GM03348 (cell line): Measurements from ENCODE around the gene DLL3.

Experiments used
- DNase-seq: peaks from one replicate; pipeline ENCODE4 v3.0.0; 2012; ENCODE audit warnings: low spot score

Gene DLL3

GRCh38 chr19:39516270-39516669 is 17.5 kb downstream of the DLL3 start:
- DNase-seq, result no peak

- no peak for DNase-seq
Observed at GRCh38 chr19:39517432-39517831, 18.7 kb downstream of the DLL3 start.

DNA sequence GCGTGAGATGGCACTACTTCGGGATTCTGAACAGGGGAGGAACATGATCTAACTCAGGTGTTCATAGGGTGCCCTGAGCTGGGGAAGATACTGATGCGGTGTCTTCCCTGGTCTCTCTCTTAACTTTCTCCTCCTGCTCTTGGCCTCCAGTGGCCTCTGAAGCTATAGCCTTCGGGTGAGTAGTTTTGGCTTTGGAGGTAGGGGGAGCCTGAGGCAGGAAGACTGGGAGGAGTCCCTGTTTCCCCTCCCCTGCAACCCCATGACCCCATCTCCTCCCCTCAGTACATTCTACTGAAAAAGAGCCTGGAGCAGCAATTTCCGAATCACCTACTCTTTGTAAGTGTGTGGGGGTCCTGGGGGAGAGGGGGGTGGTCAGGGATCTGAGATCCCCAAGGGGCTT is 19.7 kb downstream of the DLL3 start:
- no peak for DNase-seq

- DNase-seq, result no peak
Observed at GRCh38 chr19:39518975-39519374, 20.2 kb downstream of the DLL3 start.

- DNase-seq, result no peak
Observed at GRCh38 chr19:39520541-39521484, 22.1 kb downstream of the DLL3 start.

- no peak for DNase-seq
Observed at GRCh38 chr19:39524495-39524894, 25.7 kb downstream of the DLL3 start.

- DNase-seq, result no peak
Observed at GRCh38 chr19:39525205-39525604, 26.5 kb downstream of the DLL3 start.

GRCh38 chr19:39531834-39532232 is 33.1 kb downstream of the DLL3 start:
- no peak for DNase-seq

DNA sequence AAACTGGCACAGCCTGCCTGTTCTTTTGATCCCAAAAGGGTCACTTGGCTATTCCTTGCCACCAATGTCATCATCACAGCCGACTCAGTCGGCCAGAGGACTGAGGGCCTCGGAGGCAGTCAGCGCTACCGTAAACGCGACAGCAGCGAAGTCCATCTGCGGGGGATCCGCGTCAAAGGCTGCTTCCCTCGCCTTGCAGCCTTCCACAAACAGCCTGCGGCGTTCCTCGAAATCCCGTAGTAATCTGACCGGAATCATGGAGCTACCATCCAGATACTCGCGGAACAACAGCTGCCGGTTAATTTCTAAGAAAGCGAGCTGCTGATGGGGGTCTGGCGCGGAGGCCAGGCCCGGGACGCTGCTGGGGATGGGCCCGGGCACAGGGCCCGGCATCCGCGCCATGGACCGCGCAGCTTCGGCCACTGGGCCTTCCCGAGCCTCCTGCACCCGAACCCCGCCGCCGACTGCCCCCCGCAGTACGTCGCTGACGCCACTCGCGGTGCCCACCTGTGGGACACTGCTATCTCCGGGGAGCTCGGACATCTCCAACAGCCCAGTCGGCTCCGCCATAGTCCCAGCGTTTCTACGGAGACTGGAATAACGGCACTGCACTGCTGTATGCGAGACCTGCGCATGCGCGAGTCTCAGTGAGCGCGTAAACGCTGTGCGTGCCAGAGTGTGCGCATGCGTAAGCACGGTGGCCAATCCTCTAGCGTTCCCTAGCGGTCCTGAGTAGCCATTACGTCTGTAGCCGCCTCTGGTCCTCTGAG is 33.7 kb downstream of the DLL3 start, which contains the start of gene EID2B:
TSS of gene EID2B (minus strand) at position 620 of the 770 bp plus-strand sequence. CDS start at position 570, 50 bp downstream.
- peak; percentile 98 for DNase-seq

DNA sequence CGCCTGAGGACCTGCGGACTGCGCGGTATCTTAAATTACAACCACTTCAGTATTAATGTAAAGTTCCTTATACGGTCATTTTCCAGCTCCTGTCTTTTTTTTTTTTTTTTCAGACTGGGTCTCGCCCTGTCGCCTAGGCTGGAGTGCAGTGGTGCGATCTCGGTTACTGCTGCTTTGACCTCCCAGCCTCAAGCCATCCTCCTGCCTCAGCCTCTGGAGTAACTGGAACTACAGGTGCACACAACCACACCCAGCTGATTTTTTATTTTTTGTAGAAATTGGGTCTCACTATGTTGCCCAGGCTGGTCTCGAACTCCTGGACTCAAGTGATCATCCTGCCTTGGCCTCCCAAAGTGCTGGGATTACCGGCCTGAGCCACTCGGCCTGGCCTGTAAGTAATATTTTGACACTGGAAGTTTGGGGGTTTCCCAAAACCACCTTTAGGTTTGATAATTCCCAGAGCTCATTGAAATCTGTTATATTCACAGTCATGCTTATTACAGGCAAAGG is 34.3 kb downstream of the DLL3 start:
- no peak for DNase-seq

DNA sequence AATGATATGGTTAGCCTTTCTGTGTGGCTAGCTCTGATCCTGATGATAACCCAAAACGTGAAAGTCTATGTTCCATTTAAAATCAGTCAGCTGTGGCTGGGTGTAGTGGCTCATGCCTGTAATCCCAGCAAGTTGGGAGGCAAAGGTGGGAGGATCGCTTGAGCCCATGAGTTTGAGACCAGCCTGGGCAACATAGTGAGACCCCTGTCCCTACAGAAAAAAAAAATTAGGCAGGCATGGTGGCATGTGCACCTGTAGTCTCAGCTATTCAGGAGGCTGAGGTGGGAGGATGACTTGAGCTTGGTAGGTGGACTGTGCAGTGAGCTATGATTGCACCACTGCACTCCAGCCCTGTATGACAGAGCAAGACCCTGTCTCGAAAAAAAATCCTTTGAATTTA is 35.0 kb downstream of the DLL3 start:
- DNase-seq, result no peak

GRCh38 chr19:39539165-39539517 is 40.4 kb downstream of the DLL3 start:
- peak; percentile 53 for DNase-seq

GRCh38 chr19:39539518-39540332 is 41.0 kb downstream of the DLL3 start, which contains the start of gene EID2:
EID2 (minus strand) TSS chr19:39540161; CDS start chr19:39540079, 82 bp downstream.
- peak; percentile 98 for DNase-seq

DNA sequence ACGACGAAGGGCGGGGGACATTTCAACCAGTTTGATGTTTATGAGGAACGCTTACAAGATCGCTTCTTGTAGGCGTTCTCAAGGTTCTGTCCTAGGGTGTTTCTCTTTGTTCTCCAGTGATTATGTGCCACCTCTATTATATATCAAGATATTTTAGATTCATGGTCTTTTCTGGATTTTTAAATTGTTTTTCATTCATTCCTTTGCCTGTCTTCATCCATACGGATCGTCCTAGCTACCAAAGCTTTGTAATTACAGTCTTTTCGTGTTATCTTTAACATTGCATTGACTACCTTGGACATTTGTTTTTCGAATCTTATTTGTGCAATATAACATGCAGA is 41.6 kb downstream of the DLL3 start:
- no peak for DNase-seq

DNA sequence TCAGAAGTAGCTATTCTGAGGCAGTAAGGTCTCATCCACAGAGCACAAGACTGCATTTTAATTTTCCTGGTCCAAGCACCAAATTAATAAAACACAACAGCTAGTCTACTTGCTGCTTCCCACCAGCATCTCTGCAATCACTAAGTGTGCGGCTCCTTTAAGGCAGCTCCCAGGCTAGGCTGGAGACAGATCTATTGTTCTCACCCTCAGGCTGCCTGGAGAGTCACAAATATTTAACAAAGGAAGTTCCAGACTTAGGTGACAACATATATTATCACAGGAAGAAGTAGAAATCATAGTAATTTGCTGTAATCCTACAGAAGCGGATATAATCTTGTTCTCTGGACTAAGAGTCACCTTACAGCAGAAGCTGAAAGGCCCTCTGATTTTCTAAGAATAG is 43.5 kb downstream of the DLL3 start:
- no peak for DNase-seq

GRCh38 chr19:39543477-39543857 is 44.7 kb downstream of the DLL3 start:
- DNase-seq, result no peak

DNA sequence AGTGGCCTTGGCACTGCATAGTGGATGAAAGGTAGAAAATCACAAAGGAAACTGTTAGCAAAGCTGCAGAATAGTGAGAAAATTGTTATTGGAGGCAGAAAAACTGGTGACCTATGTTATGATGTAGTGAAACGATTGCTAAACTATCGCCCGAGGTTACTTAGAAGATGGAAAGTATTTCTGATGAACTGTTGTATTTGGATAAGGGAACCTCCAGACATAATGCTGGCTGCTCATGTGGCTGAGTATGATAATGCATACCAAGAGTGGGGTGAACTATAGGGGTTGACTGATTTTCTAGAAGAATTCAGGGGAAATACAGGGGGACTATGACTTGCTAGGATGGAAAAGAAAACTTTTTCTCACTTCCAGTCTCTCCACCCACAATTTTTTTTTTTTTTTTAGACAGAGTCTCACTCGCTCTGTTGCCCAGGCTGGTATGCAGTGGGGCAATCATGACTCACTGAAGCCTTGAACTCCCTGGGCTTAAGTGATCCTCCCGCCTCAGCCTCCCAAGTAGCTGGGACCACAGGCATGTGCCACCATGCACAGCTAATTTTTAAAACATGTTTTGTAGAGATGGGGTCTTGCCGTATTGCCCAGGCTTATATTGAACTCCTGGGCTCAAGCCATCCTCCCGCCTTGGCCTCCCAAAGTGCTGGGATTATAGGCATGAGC is 45.6 kb downstream of the DLL3 start:
- no peak for DNase-seq

DNA sequence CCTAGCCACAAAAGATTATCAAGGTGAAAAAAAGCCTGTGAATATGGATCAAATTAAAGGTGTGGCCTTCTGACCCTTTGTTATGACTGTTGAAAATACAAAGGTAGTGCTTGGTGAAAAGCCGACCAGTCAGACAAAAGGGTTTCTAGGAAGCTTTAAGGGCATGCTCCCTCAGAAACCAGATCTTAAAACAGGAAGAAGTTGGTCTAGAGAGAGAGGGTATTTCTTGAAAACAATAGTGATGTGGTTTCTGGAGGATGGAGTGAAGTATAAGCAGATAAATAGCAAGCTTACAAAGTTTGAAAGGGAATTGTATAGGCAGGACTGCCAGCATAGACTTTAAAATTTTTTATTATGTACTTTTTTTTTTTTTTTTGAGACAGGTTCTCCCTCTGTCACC is 46.2 kb downstream of the DLL3 start:
- DNase-seq, result no peak

DNA sequence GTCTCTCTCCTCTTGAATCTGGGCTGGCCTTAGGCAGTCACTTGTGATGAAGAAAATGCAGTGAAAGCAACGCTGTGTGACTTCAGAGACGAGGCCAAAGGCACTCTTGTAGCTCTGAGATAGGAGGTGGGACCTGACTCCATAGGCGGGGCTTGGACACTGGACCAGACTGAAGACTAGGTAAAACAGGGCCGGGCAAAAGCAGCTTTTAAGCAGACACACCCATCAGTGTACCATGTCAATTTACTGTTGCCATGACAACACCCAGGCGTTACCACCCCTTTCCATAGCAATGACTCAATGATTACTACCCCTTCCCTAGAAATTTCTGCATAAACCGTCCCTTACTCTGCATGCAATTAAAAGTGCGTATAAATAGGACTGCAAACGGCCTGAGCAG is 47.9 kb downstream of the DLL3 start:
- DNase-seq, result no peak

DNA sequence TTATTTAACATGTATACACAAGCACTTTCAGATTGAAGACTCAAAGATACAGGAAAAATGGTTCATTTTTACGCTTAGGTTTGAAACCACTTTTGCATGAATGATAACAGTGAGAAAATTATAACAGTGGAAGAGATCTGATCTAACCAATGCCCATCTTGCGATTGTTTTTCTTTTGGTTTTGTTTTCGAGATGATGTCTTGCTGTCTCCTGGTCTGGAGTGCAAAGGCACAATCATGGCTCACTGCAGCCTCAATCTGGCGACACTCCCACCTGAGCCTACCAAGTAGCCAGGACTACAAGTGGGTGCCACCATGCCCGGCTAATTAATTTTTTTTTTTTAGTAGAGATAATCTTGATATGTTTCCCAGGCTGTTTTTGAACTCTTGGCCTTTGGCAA is 51.5 kb downstream of the DLL3 start:
- no peak for DNase-seq

DNA sequence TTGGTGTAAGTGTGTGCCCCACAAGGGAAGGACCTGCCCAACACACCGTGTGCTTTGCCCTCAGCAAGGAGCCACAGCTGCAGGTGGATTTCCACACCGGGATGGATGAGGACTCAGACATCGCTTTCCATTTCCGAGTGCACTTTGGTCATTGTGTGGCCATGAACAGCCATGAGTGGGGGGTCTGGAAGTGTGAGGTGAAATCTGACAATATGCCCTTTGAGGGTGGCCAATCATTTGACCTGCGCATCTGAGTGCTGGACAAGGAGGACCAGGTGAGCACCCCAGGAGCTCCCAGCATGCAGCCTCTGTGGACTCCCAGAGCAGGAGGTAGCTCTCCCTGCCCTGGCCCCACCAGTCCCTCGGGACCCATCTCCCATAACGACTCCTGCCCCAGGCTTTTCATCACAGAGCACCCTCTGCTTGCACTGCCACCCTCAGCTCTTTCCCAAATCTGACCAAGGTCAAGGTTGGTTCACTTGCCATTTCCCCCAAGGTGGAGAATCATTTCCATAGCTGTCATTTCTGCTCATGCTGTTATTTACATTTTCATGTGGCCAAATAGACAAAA is 54.4 kb downstream of the DLL3 start:
- DNase-seq, result no peak
